ENCODE results near the gene GNG3. TPM values are rescaled to one million over a fixed set of nuclear protein-coding genes. Genes with fewer than 3 reads are reported as not detected.
A peak's percentile ranks its signal among the peaks of the same experiment; 100 is the strongest.

GNG3 gene
- total RNA-seq, 4 donors from 2014 or later: 0.65 to 1.5 (median 1.0) TPM

GRCh38 chr11:62719302-62719978 is 12.0 kb downstream of the GNG3 start:
- H3K4me3 ChIP-seq: no peak overlapping the region
- intact Hi-C loops (cut with DNase I): no loop called here
- H3K4me1 ChIP-seq: peaks cover 16 to 38% (median 26%) of the 10 kb centered on the region in 4 donors
- H3K9me3 ChIP-seq: no peaks in the 10 kb centered on the region
- no peak overlapping the region for H3K27ac ChIP-seq (replicated peaks in 1 of 4)
- H3K36me3 ChIP-seq: peaks cover 91 to 98% (median 96%) of the 10 kb centered on the region in 4 donors
- no peak for TF ChIP-seq EP300 (IDR thresholded peaks at IDR 0.05)
- no peak for TF ChIP-seq POLR2AphosphoS5 (IDR thresholded peaks at IDR 0.05)
- TF ChIP-seq POLR2A (IDR thresholded peaks at IDR 0.05; ENCODE audit: low read depth): no peak
- TF ChIP-seq, protein P1, sequence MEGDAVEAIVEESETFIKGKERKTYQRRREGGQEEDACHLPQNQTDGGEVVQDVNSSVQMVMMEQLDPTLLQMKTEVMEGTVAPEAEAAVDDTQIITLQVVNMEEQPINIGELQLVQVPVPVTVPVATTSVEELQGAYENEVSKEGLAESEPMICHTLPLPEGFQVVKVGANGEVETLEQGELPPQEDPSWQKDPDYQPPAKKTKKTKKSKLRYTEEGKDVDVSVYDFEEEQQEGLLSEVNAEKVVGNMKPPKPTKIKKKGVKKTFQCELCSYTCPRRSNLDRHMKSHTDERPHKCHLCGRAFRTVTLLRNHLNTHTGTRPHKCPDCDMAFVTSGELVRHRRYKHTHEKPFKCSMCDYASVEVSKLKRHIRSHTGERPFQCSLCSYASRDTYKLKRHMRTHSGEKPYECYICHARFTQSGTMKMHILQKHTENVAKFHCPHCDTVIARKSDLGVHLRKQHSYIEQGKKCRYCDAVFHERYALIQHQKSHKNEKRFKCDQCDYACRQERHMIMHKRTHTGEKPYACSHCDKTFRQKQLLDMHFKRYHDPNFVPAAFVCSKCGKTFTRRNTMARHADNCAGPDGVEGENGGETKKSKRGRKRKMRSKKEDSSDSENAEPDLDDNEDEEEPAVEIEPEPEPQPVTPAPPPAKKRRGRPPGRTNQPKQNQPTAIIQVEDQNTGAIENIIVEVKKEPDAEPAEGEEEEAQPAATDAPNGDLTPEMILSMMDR (IDR thresholded peaks at IDR 0.05): no peak
- 72% methylated on average over 2 of the region's 2 CpGs for WGBS
- DNase-seq (ENCODE audit: extremely low spot score): no peak
- no peaks in the 10 kb centered on the region for H3K27me3 ChIP-seq

DNA sequence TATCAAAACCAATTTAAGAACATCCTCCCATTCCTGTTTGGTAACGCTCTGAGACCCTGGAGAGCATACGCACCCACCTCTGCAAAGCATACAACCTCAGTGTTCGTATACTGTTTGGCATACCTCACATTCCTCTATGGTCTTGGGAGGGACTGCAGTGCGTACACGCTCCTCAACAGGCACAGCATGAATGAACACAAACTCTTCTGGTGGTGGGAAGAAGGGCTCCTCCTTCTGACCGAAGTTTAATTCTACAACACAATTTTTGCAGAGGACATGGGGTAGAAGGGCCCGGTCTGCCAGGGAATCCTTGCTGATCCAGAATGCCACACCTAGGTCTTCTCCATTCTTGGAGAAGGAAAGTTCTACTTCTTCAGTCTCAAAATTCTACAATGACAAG is 14.5 kb downstream of the GNG3 start:
- DNase-seq (ENCODE audit: extremely low spot score): no peak
- no peaks in the 10 kb centered on the region for H3K9me3 ChIP-seq
- intact Hi-C loops (cut with DNase I): no loop called here
- no peak overlapping the region for H3K4me3 ChIP-seq
- peaks cover 26 to 51% (median 42%) of the 10 kb centered on the region in 4 donors for H3K4me1 ChIP-seq
- H3K27me3 ChIP-seq: no peaks in the 10 kb centered on the region
- H3K36me3 ChIP-seq: peaks cover 66 to 72% (median 70%) of the 10 kb centered on the region in 4 donors
- TF ChIP-seq, protein P1 (IDR thresholded peaks at IDR 0.05): no peak
- TF ChIP-seq EP300 (IDR thresholded peaks at IDR 0.05): no peak
- TF ChIP-seq POLR2AphosphoS5 (IDR thresholded peaks at IDR 0.05): no peak
- TF ChIP-seq POLR2A (IDR thresholded peaks at IDR 0.05; ENCODE audit: low read depth): no peak
- H3K27ac ChIP-seq (replicated peaks in 1 of 4): peak overlapping the region in 1 of 4 donors; percentile 5
- 46% methylated on average over 7 of the region's 7 CpGs for WGBS

DNA sequence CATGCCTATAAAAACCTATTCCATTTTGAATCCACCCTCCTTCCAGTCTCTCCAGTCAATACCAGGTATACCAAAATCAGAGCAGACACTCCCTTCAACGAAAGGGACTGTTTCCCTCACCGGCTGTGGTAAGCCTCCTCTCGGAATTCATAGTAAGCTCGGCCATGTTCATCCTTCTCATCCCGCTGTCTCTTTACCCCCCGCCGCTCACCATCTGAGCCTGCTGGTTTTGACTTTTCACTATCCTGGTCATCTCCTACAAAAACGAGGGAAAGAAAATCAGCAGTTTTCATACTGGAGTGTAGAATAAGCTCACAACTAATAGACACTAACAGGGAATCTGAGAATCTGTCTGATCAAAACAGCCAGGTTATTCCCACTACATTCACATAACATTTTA is 16.7 kb downstream of the GNG3 start:
- H3K27ac ChIP-seq (replicated peaks in 1 of 4): peak overlapping the region in 2 of 4 donors; percentile 1 to 89
- TF ChIP-seq EP300 (IDR thresholded peaks at IDR 0.05) (no peak), POLR2AphosphoS5 (IDR thresholded peaks at IDR 0.05) (no peak), POLR2A (IDR thresholded peaks at IDR 0.05; ENCODE audit: low read depth) (no peak)
- TF ChIP-seq, protein P1 (IDR thresholded peaks at IDR 0.05): no peak
- H3K4me3 ChIP-seq: peak overlapping the region; percentile 27 to 94 (median 90)
- WGBS: 25% methylated on average over 8 of the region's 8 CpGs
- H3K36me3 ChIP-seq: peaks cover 46 to 50% (median 48%) of the 10 kb centered on the region in 4 donors
- no peaks in the 10 kb centered on the region for H3K27me3 ChIP-seq
- no peaks in the 10 kb centered on the region for H3K9me3 ChIP-seq
- DNase-seq (ENCODE audit: extremely low spot score): no peak
- H3K4me1 ChIP-seq: peaks cover 26 to 52% (median 43%) of the 10 kb centered on the region in 4 donors
- intact Hi-C loops (cut with DNase I): no loop called here

DNA sequence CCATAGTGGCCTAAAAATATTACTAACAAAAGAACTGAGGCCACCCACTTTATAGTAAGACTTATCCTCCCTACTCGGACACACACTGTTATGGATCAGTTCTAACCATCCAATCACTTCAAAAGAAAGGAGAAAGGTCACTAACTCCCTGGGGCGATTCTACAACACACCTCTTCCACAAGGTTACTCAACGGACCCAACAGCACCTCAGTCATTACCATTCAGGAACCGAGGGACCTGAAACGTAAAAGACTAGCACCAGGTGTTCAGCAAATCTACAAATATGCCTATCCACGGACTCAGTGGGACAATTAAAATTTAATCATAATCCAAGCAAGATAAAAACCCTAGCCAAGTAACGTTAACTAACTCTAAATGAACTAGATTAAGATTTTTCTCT is 18.2 kb downstream of the GNG3 start:
- no peak for DNase-seq (ENCODE audit: extremely low spot score)
- WGBS: 1% methylated on average over 7 of the region's 7 CpGs
- peak overlapping the region; percentile 89 to 97 (median 94) for H3K27ac ChIP-seq (replicated peaks in 1 of 4)
- no peaks in the 10 kb centered on the region for H3K27me3 ChIP-seq
- TF ChIP-seq, protein P1 (IDR thresholded peaks at IDR 0.05): no peak
- TF ChIP-seq POLR2AphosphoS5 (IDR thresholded peaks at IDR 0.05): no peak
- no peak for TF ChIP-seq EP300 (IDR thresholded peaks at IDR 0.05)
- TF ChIP-seq POLR2A (IDR thresholded peaks at IDR 0.05; ENCODE audit: low read depth): no peak
- H3K36me3 ChIP-seq: peaks cover 31 to 43% (median 35%) of the 10 kb centered on the region in 4 donors
- intact Hi-C loops (cut with DNase I): no loop called here
- H3K9me3 ChIP-seq: no peaks in the 10 kb centered on the region
- H3K4me3 ChIP-seq: peak overlapping the region; percentile 85 to 94 (median 90)
- H3K4me1 ChIP-seq: peaks cover 40 to 61% (median 54%) of the 10 kb centered on the region in 4 donors
